CD4-positive, CD25-positive, alpha-beta regulatory T cell (primary cell): ENCODE data around the gene RET. TPM values are rescaled to one million over a fixed set of nuclear protein-coding genes. Genes with fewer than 3 reads are reported as not detected.

Experiments
- ATAC-seq, 2 donors: fragments of 150-1000 bp; cut with Tn5 transposase; one replicate each; pipeline ENCODE4 v1.10.0; 2021; ENCODE audit warnings: low read depth in 2 of 2, moderate number of reproducible peaks in 2 of 2, moderate library complexity in 1 of 2
- DNase-seq, 3 donors: peaks; one replicate each; pipeline versions ENCODE4 v3.0.0 to v3.0.0-alpha.2; 2012 to 2022; ENCODE audit warnings: mixed read lengths in 1 of 3
- H3K27ac ChIP-seq: one replicate; pipeline ENCODE4 v1.7.0; 2013; ENCODE audit warnings: mild to moderate bottlenecking, low read length; ENCODE audit not compliant: insufficient read depth, poor library complexity, severe bottlenecking
- H3K27me3 ChIP-seq: one replicate; pipeline ENCODE4 v1.7.0; 2013; ENCODE audit warnings: low read length; ENCODE audit not compliant: control insufficient read depth, insufficient read depth
- H3K36me3 ChIP-seq: one replicate; pipeline ENCODE4 v1.7.0; 2013; ENCODE audit warnings: mild to moderate bottlenecking, low read length, moderate library complexity; ENCODE audit not compliant: control insufficient read depth, insufficient read depth
- H3K4me1 ChIP-seq: 2 replicates; pipeline ENCODE4 v1.7.0; 2013; ENCODE audit warnings: mild to moderate bottlenecking, low read length; ENCODE audit not compliant: insufficient read depth, control insufficient read depth, poor library complexity, severe bottlenecking
- H3K4me3 ChIP-seq: one replicate; pipeline ENCODE4 v1.7.0; 2013; ENCODE audit warnings: low read depth, mild to moderate bottlenecking, low read length, moderate library complexity
- H3K9me3 ChIP-seq, 2 experiments: 1 replicate in 1 of 2; 2 replicates in 1 of 2; pipeline ENCODE4 v1.7.0; 2013; ENCODE audit warnings: low read length in 2 of 2, mild to moderate bottlenecking in 1 of 2, moderate library complexity in 1 of 2; ENCODE audit not compliant: control insufficient read depth in 2 of 2
- H3K27ac Mint-ChIP-seq, 3 donors: one replicate each; pipeline ENCODE4 v1.8.0; 2020 to 2022; ENCODE audit warnings: mild to moderate bottlenecking in 3 of 3, mixed read lengths in 3 of 3, moderate library complexity in 2 of 3
- H3K27me3 Mint-ChIP-seq: one replicate; pipeline ENCODE4 v1.8.0; 2022; ENCODE audit warnings: mild to moderate bottlenecking, mixed read lengths
- H3K36me3 Mint-ChIP-seq: one replicate; pipeline ENCODE4 v1.8.0; 2020; ENCODE audit warnings: mixed read lengths
- H3K4me1 Mint-ChIP-seq, 4 donors: one replicate each; pipeline ENCODE4 v1.8.0; 2020 to 2022; ENCODE audit warnings: mixed read lengths in 4 of 4, mild to moderate bottlenecking in 1 of 4
- H3K4me3 Mint-ChIP-seq, 4 donors: one replicate each; pipeline ENCODE4 v1.8.0; 2020 to 2022; ENCODE audit warnings: mild to moderate bottlenecking in 4 of 4, mixed read lengths in 4 of 4, moderate library complexity in 3 of 4
- H3K9me3 Mint-ChIP-seq, 7 donors: one replicate each; pipeline ENCODE4 v1.8.0; 2020 to 2022; ENCODE audit warnings: mixed read lengths in 7 of 7, mild to moderate bottlenecking in 3 of 7, moderate library complexity in 2 of 7
- polyA plus RNA-seq, 4 donors: library from polyadenylated mRNA; unstranded; fragments of 300-500 nt; fragmentation: Illumina TruSeq; gene quantifications; one replicate each; pipeline ENCODE4 v1.2.3, GENCODE V29; 2021
- total RNA-seq: library from RNA; stranded (reverse); gene quantifications from one replicate; pipeline ENCODE4 v1.2.3, GENCODE V29; 2022

RET gene
- total and polyA plus RNA-seq, 5 donors from 2014 or later = 0.37 TPM; not detected in 4

- H3K4me1 ChIP-seq = peaks cover 5% of the 10 kb centered on the region
- H3K4me3 ChIP-seq = no peak overlapping the region
- ATAC-seq (no peak), DNase-seq (no peak)
- no peaks in the 10 kb centered on the region for H3K36me3 ChIP-seq
- Mint-ChIP-seq H3K4me3 (no peak overlapping the region), H3K4me1 (peaks cover 0 to 13% (median 0%) of the 10 kb centered on the region in 4 donors), H3K9me3 (no peaks in the 10 kb centered on the region), H3K36me3 (no peaks in the 10 kb centered on the region), H3K27me3 (peaks cover 3% of the 10 kb centered on the region), H3K27ac (peak overlapping the region in 1 of 3 donors; percentile 67)
- no peaks in the 10 kb centered on the region for H3K9me3 ChIP-seq
- no peaks in the 10 kb centered on the region for H3K27me3 ChIP-seq
- H3K27ac ChIP-seq = no peak overlapping the region
These were observed 33.6 kb downstream of the RET start for GRCh38 chr10:43110338-43111071.

GRCh38 chr10:43111101-43111500 is 34.2 kb downstream of the RET start:
- no peak overlapping the region for H3K27ac Mint-ChIP-seq
- no peaks in the 10 kb centered on the region for H3K36me3 Mint-ChIP-seq
- H3K4me3 ChIP-seq = no peak overlapping the region
- H3K4me1 ChIP-seq = no peaks in the 10 kb centered on the region
- no peaks in the 10 kb centered on the region for H3K27me3 Mint-ChIP-seq
- H3K27me3 ChIP-seq = no peaks in the 10 kb centered on the region
- no peaks in the 10 kb centered on the region for H3K9me3 ChIP-seq
- no peak overlapping the region for H3K4me3 Mint-ChIP-seq
- ATAC-seq (no peak), DNase-seq (no peak)
- H3K27ac ChIP-seq = no peak overlapping the region
- H3K4me1 Mint-ChIP-seq = peaks cover 0 to 10% (median 0%) of the 10 kb centered on the region in 4 donors
- no peaks in the 10 kb centered on the region for H3K36me3 ChIP-seq
- H3K9me3 Mint-ChIP-seq = no peaks in the 10 kb centered on the region

- Histone ChIP-seq H3K4me3 (no peak overlapping the region), H3K27me3 (no peaks in the 10 kb centered on the region), H3K36me3 (no peaks in the 10 kb centered on the region), H3K27ac (no peak overlapping the region), H3K4me1 (no peaks in the 10 kb centered on the region), H3K9me3 (no peaks in the 10 kb centered on the region)
- Mint-ChIP-seq H3K4me1 (peaks cover 0 to 5% (median 0%) of the 10 kb centered on the region in 4 donors), H3K9me3 (no peaks in the 10 kb centered on the region), H3K27ac (no peak overlapping the region), H3K36me3 (no peaks in the 10 kb centered on the region), H3K4me3 (no peak overlapping the region), H3K27me3 (no peaks in the 10 kb centered on the region)
- no peak for ATAC-seq
- no peak for DNase-seq
These were observed 35.2 kb downstream of the RET start for GRCh38 chr10:43111921-43112607.

- DNase-seq (no peak), ATAC-seq (no peak)
- no peaks in the 10 kb centered on the region for H3K4me1 ChIP-seq
- no peak overlapping the region for H3K27ac ChIP-seq
- H3K4me3 ChIP-seq = no peak overlapping the region
- H3K36me3 ChIP-seq = no peaks in the 10 kb centered on the region
- Mint-ChIP-seq H3K36me3 (no peaks in the 10 kb centered on the region), H3K9me3 (no peaks in the 10 kb centered on the region), H3K4me3 (no peak overlapping the region), H3K4me1 (peaks cover 0 to 5% (median 0%) of the 10 kb centered on the region in 4 donors), H3K27ac (peak overlapping the region in 1 of 3 donors; percentile 20), H3K27me3 (no peaks in the 10 kb centered on the region)
- no peaks in the 10 kb centered on the region for H3K9me3 ChIP-seq
- no peaks in the 10 kb centered on the region for H3K27me3 ChIP-seq
These were observed 35.7 kb downstream of the RET start for GRCh38 chr10:43112608-43112961.

GRCh38 chr10:43113201-43114087 is 36.6 kb downstream of the RET start:
- DNase-seq (no peak), ATAC-seq (no peak)
- H3K27me3 Mint-ChIP-seq = no peaks in the 10 kb centered on the region
- H3K27me3 ChIP-seq = no peaks in the 10 kb centered on the region
- H3K36me3 Mint-ChIP-seq = no peaks in the 10 kb centered on the region
- no peak overlapping the region for H3K27ac ChIP-seq
- H3K36me3 ChIP-seq = no peaks in the 10 kb centered on the region
- peak overlapping the region in 1 of 4 donors; percentile 27 for H3K4me3 Mint-ChIP-seq
- H3K4me1 ChIP-seq = no peaks in the 10 kb centered on the region
- no peak overlapping the region for H3K4me3 ChIP-seq
- no peaks in the 10 kb centered on the region for H3K9me3 ChIP-seq
- H3K9me3 Mint-ChIP-seq = no peaks in the 10 kb centered on the region
- H3K27ac Mint-ChIP-seq = no peak overlapping the region
- H3K4me1 Mint-ChIP-seq = peaks cover 0 to 6% (median 1%) of the 10 kb centered on the region in 4 donors

- no peaks in the 10 kb centered on the region for H3K9me3 Mint-ChIP-seq
- no peaks in the 10 kb centered on the region for H3K27me3 Mint-ChIP-seq
- no peaks in the 10 kb centered on the region for H3K27me3 ChIP-seq
- H3K9me3 ChIP-seq = no peaks in the 10 kb centered on the region
- no peaks in the 10 kb centered on the region for H3K36me3 ChIP-seq
- H3K27ac Mint-ChIP-seq = peak overlapping the region in 1 of 3 donors; percentile 62
- no peak overlapping the region for H3K4me3 ChIP-seq
- DNase-seq (no peak), ATAC-seq (no peak)
- H3K36me3 Mint-ChIP-seq = no peaks in the 10 kb centered on the region
- peaks cover 4% of the 10 kb centered on the region for H3K4me1 ChIP-seq
- H3K4me3 Mint-ChIP-seq = peak overlapping the region in 1 of 4 donors; percentile 58
- peaks cover 0 to 9% (median 1%) of the 10 kb centered on the region in 4 donors for H3K4me1 Mint-ChIP-seq
- no peak overlapping the region for H3K27ac ChIP-seq
These were observed 37.3 kb downstream of the RET start for GRCh38 chr10:43114088-43114742.
